ENCODE results near the gene CEP57. TPM values are rescaled to one million over a fixed set of nuclear protein-coding genes. Genes with fewer than 3 reads are reported as not detected.

CEP57 gene
- total RNA-seq, 1 donor from 2014 or later, result 5.4 TPM

GRCh38 chr11:95778699-95779098, 11.6 kb upstream of the CEP57 start:
- intact Hi-C loops (cut with DNase I), result no loop called here
- Histone ChIP-seq H3K27me3 (no peaks in the 10 kb centered on the region), H3K9me3 (no peaks in the 10 kb centered on the region), H3K36me3 (peaks cover 37 to 81% of the 10 kb centered on the region in 2 donors), H3K27ac (no peak overlapping the region), H3K4me3 (no peak overlapping the region), H3K4me1 (no peaks in the 10 kb centered on the region)
- no peak for DNase-seq (ENCODE audit: low spot score in 2 of 2)
- TF ChIP-seq CTCF (IDR thresholded peaks at IDR 0.05), result no peak

- Histone ChIP-seq H3K27ac (no peak overlapping the region), H3K4me3 (no peak overlapping the region), H3K36me3 (peaks cover 28 to 79% of the 10 kb centered on the region in 2 donors), H3K27me3 (no peaks in the 10 kb centered on the region), H3K4me1 (no peaks in the 10 kb centered on the region), H3K9me3 (no peaks in the 10 kb centered on the region)
- no peak for DNase-seq (ENCODE audit: low spot score in 2 of 2)
- intact Hi-C loops (cut with DNase I), result loop anchor here (10.0 kb wide), 1 partner anchor 1236 kb away; the partner anchor contains the start of gene FUT4
- no peak for TF ChIP-seq CTCF (IDR thresholded peaks at IDR 0.05)
These were observed 9.8 kb upstream of the CEP57 start for GRCh38 chr11:95780544-95780943.

- Histone ChIP-seq H3K27ac (peak overlapping the region; percentile 91 to 100), H3K36me3 (peaks cover 10 to 24% of the 10 kb centered on the region in 2 donors), H3K27me3 (no peaks in the 10 kb centered on the region), H3K4me3 (peak overlapping the region; percentile 95 to 98), H3K4me1 (peaks cover 0 to 22% of the 10 kb centered on the region in 2 donors), H3K9me3 (no peaks in the 10 kb centered on the region)
- intact Hi-C loops (cut with DNase I), result loop anchor here (1.0 to 10.0 kb wide), 5 partner anchors 558 to 1244 kb away; partner anchors contain the start of genes CCDC82, CWC15, ENDOD1 and FUT4
- peak in 1 of 3 experiments; percentile 15 for TF ChIP-seq CTCF (IDR thresholded peaks at IDR 0.05)
- DNase-seq (ENCODE audit: low spot score in 2 of 2), result peak in 1 of 2 donors; percentile 67
These were observed 1.3 kb upstream of the CEP57 start for GRCh38 chr11:95788921-95789505.

GRCh38 chr11:95789506-95790122, 684 bp upstream of the CEP57 start, which contains the start of gene FAM76B:
FAM76B (minus strand) TSS chr11:95789782; CDS start chr11:95789478, 304 bp downstream.
- TF ChIP-seq CTCF (IDR thresholded peaks at IDR 0.05), result no peak

GRCh38 chr11:95790933-95791708, 823 bp downstream of the CEP57 start:
- intact Hi-C loops (cut with DNase I), result loop anchor here (1.0 kb wide), 1 partner anchor 724 kb away; no protein-coding TSS in a partner anchor
- Histone ChIP-seq H3K4me1 (peaks cover 0 to 22% of the 10 kb centered on the region in 2 donors), H3K9me3 (no peaks in the 10 kb centered on the region), H3K27ac (peak overlapping the region; percentile 91 to 100), H3K36me3 (peaks cover under 1 to 6% of the 10 kb centered on the region in 2 donors), H3K4me3 (peak overlapping the region; percentile 95 to 98), H3K27me3 (no peaks in the 10 kb centered on the region)
- peak; percentile 21 to 84 for DNase-seq (ENCODE audit: low spot score in 2 of 2)
- no peak for TF ChIP-seq CTCF (IDR thresholded peaks at IDR 0.05)

More at GRCh38 chr11:95789506-95790122, 684 bp upstream of the CEP57 start, which contains the start of gene FAM76B:
- peak within 1 kb of the TSS; percentile 95 to 98 for H3K4me3 ChIP-seq
- H3K9me3 ChIP-seq, result no peaks in the 10 kb centered on the region
- H3K4me1 ChIP-seq, result peaks cover 0 to 22% of the 10 kb centered on the region in 2 donors
- peak within 1 kb of the TSS; percentile 91 to 100 for H3K27ac ChIP-seq
- DNase-seq (ENCODE audit: low spot score in 2 of 2), result peak; percentile 85 to 97
- H3K27me3 ChIP-seq, result no peaks in the 10 kb centered on the region
- peaks cover 9 to 21% of the 10 kb centered on the region in 2 donors for H3K36me3 ChIP-seq
- intact Hi-C loops (cut with DNase I), result loop anchor here (1.0 to 10.0 kb wide), 6 partner anchors 558 to 1245 kb away; partner anchors contain the start of genes CCDC82, CWC15, ENDOD1 and FUT4
